Stimulated activated memory B cell treated with anti-CD40 and anti-IgM and Interleukin-4, amounts not matched to agents 10 μg/mL and 1 μg/mL and 100 μg/mL, for 72 hours (primary cell): Measurements from ENCODE around the gene AIG1.

Source experiments
- ATAC-seq: fragments of 150-1000 bp; cut with Tn5 transposase; 2 replicates; pipeline ENCODE4 v1.10.0; 2021
- H3K27ac Mint-ChIP-seq: one replicate; pipeline ENCODE4 v1.8.0; 2022; ENCODE audit warnings: mild to moderate bottlenecking, mixed read lengths
- H3K27me3 Mint-ChIP-seq: one replicate; pipeline ENCODE4 v1.8.0; 2022; ENCODE audit warnings: mixed read lengths
- H3K36me3 Mint-ChIP-seq: one replicate; pipeline ENCODE4 v1.8.0; 2022; ENCODE audit warnings: mixed read lengths
- H3K4me1 Mint-ChIP-seq: one replicate; pipeline ENCODE4 v1.8.0; 2022; ENCODE audit warnings: mixed read lengths
- H3K4me3 Mint-ChIP-seq: one replicate; pipeline ENCODE4 v1.8.0; 2022; ENCODE audit warnings: mild to moderate bottlenecking, moderate library complexity, mixed read lengths
- H3K9me3 Mint-ChIP-seq: one replicate; pipeline ENCODE4 v1.8.0; 2022; ENCODE audit warnings: mixed read lengths

AIG1 gene

DNA sequence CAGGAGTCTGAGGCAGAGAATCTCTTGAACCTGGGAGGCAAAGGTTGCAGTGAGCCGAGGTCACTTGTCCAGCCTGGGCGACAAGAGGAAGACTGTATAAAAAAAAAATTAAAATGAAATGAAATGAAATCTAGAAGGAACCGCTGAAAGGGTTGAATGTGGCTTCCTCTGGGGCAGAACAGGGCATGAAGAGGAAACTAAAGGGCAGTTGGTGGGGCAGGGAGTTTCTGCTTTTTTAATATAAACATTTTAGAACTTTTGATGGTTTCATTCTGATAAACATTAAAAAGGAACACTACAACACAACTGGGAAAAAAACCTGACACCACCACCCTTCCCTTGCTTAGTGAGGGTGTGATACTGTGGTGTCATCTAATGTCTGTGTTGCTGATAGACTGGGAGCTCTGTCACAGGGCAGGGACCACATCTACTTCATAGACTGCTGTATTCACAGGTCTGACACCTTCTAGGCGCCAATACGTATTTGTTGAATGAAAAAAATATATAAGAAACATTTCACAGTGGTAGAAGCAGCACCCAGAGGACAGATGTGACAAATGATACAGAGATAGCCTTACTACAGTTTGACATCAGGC is 260.9 kb downstream of the AIG1 start:
- Mint-ChIP-seq H3K9me3 (peaks cover 14% of the 10 kb centered on the region), H3K36me3 (no peaks in the 10 kb centered on the region), H3K27ac (no peak overlapping the region), H3K27me3 (no peaks in the 10 kb centered on the region), H3K4me3 (no peak overlapping the region), H3K4me1 (no peaks in the 10 kb centered on the region)
- ATAC-seq, result no peak

DNA sequence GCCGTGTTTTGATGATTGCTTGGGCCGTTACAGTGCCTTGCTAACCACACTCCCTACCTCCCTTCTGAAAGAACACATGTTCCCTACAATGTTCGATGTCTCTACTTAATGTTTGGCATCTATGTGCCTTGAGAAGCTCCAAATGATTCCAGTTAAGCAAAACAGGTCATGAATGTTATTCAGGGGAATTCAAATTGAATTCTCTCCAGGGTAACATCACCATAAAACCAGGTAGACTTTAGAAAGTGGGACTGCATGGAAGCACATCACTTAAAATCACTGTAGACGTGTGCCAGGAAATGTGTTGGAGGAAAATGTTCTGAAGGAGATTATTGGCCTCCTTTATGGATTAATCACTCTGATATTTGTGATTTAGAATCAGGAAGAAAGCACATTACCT is 261.7 kb downstream of the AIG1 start:
- no peaks in the 10 kb centered on the region for H3K36me3 Mint-ChIP-seq
- peaks cover 11% of the 10 kb centered on the region for H3K9me3 Mint-ChIP-seq
- no peak overlapping the region for H3K27ac Mint-ChIP-seq
- no peak overlapping the region for H3K4me3 Mint-ChIP-seq
- H3K27me3 Mint-ChIP-seq, result no peaks in the 10 kb centered on the region
- H3K4me1 Mint-ChIP-seq, result no peaks in the 10 kb centered on the region
- ATAC-seq, result no peak

DNA sequence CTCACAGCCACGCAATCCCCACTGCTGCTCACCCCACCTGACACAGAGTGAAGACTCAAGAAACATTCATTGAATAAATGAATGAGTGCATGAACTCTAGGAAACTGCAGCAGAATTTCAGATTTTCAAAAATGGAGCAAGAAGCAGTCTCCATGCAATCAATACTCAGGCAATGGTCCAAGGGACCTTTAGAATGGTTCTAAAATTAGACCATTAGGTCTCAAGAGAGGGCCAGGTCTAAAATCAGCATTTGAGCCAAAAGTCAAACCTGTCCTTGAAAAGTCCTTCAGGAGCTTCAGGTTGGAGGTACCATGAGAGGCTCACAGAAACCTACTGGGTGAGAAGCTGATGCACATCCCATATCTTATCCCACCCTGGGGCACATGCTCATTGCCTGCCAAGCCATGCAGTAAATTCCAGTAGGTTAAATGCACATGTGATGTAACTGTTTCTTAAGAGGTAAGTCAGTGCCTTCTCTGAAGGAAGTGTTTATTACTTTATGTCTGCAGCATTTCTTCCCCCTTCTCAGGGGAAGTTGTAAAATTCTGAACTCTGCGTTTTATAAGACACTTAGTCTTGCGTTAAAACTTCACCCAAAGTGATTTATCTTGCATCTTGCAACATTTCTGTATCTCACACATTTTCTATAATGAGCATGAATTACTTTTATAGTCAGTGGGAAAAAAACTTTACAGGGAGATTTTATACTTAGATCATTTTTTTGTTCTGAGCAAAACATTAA is 263.2 kb downstream of the AIG1 start:
- no peak for ATAC-seq
- no peak overlapping the region for H3K27ac Mint-ChIP-seq
- H3K9me3 Mint-ChIP-seq, result peaks cover 5% of the 10 kb centered on the region
- H3K27me3 Mint-ChIP-seq, result no peaks in the 10 kb centered on the region
- no peak overlapping the region for H3K4me3 Mint-ChIP-seq
- no peaks in the 10 kb centered on the region for H3K4me1 Mint-ChIP-seq
- no peaks in the 10 kb centered on the region for H3K36me3 Mint-ChIP-seq

DNA sequence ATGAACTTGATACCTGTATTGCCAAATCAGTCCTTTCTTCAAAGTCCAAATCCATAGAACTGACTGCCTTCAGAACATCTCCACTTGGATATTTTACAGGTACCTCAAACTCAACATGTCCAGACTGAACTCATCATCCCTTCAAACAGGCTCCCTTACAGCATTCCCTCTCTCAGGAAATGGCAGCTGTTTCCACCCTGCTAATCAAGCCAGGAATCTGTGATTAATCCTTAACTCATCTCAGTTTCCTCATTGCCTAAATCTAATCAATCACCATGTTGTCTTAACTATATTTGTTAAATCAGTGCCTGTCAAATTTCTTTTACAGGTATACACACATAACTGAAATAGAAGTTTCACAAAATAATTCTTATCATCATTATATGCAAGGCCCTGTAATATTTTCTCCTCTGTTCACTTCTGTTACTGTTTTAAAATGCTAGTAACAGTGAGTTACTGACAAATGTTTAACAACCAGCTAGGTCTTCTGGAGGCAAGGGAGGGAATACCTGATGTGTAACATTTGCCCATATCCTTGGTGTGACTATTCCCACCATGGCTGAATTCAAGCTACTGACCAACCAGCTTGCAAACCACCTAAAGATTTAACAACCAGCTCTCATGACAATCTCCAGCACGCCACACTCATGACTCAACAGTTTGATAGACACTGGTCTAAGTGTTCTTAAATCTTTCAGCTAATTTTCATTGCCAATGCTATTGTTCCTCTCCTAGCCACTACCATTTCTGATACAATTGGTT is 264.9 kb downstream of the AIG1 start:
- Mint-ChIP-seq H3K4me3 (no peak overlapping the region), H3K36me3 (no peaks in the 10 kb centered on the region), H3K9me3 (no peaks in the 10 kb centered on the region), H3K27me3 (no peaks in the 10 kb centered on the region), H3K4me1 (no peaks in the 10 kb centered on the region), H3K27ac (no peak overlapping the region)
- ATAC-seq, result no peak

DNA sequence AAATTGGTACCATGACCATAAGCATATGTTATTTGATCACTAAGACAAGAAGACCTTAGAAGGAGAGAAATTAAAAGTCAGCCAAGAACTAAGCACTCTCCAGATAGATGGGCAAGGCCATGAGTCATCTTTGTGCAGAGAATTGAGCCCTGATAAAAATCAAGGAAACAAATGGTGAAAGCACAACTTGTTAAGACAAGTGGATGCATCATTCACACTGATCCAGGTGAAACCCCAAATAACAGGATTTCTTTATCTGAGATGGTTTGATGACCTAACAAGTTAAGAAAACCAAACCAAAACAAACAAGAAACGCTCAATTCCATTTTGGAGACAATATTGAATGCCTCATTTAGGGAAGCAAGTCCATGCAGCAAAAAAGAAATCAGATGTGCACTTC is 268.2 kb downstream of the AIG1 start:
- H3K9me3 Mint-ChIP-seq, result peaks cover 3% of the 10 kb centered on the region
- no peaks in the 10 kb centered on the region for H3K4me1 Mint-ChIP-seq
- no peaks in the 10 kb centered on the region for H3K27me3 Mint-ChIP-seq
- no peaks in the 10 kb centered on the region for H3K36me3 Mint-ChIP-seq
- no peak for ATAC-seq
- no peak overlapping the region for H3K4me3 Mint-ChIP-seq
- H3K27ac Mint-ChIP-seq, result no peak overlapping the region

DNA sequence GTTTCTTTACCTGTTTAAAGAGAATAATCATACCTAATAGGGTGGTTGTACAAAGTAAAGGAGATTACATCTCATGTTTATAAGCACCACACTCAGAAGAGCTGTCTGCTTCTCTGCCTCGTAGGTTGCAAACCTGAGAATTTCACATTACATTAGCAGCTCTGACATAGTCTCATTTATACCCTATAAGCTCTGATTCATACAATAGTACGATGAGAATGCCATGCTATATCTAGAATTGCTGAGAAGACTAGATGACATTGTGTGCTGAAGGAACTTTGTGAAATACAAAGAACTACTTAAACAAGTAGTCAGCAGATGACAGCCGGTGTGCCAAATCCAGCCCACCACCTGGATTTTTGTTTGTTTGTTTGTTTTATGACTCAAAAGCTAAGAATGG is 268.6 kb downstream of the AIG1 start:
- no peak for ATAC-seq
- Mint-ChIP-seq H3K9me3 (peaks cover 3% of the 10 kb centered on the region), H3K36me3 (no peaks in the 10 kb centered on the region), H3K27ac (no peak overlapping the region), H3K27me3 (no peaks in the 10 kb centered on the region), H3K4me1 (no peaks in the 10 kb centered on the region), H3K4me3 (no peak overlapping the region)

DNA sequence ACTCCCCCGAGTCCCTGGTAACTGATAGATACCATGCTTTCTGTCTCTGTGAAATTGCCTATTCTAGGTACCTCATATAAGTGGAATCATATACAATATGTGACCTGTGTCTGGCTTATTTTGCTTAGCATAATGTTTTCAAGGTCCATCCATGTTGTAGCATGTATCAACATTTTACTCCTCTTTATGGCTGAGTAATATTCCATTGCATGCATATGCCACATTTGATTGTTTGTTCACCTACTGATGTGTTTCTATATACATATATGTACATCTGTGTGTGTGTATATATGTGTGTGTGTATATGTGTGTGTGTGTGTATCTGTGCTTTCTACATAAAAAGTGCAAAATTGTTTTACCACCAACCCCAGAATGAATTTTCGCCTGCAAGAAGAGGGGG is 270.7 kb downstream of the AIG1 start:
- H3K4me1 Mint-ChIP-seq, result no peaks in the 10 kb centered on the region
- H3K9me3 Mint-ChIP-seq, result peaks cover 3% of the 10 kb centered on the region
- H3K27me3 Mint-ChIP-seq, result no peaks in the 10 kb centered on the region
- H3K36me3 Mint-ChIP-seq, result no peaks in the 10 kb centered on the region
- no peak overlapping the region for H3K27ac Mint-ChIP-seq
- ATAC-seq, result no peak
- no peak overlapping the region for H3K4me3 Mint-ChIP-seq

DNA sequence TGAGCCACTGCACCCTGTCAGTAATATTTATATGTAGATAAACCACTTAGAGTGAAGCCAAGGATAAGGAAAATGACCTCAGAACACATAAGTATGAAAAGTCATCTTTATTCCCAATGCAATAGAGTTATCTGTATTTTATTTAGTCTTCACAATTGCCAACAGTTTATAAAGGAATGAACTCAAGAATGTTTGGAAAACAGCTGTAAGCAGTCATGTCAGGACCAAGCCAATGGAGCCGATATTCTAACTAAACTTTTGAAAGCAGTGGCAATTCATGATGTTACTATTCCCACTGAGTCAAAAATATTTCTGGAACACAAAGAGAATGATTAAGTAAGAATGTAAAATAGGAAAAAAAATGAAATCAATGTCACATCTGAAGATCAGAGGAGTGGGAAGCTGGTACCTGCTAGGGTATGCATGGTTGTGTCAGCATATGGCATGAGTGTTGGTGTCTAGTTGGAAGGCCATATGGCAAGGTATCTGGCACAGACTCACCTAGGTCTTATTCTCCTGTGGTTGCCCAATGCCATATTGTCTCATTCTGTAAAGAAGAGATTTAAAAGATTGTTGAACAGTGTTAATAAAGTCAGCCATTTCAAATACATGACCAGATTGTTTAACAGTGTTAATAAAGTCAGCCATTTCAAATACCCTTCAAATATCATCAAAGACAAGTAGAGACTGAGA is 271.6 kb downstream of the AIG1 start:
- no peaks in the 10 kb centered on the region for H3K36me3 Mint-ChIP-seq
- no peak for ATAC-seq
- H3K27me3 Mint-ChIP-seq, result no peaks in the 10 kb centered on the region
- H3K4me3 Mint-ChIP-seq, result no peak overlapping the region
- peaks cover 3% of the 10 kb centered on the region for H3K9me3 Mint-ChIP-seq
- no peak overlapping the region for H3K27ac Mint-ChIP-seq
- no peaks in the 10 kb centered on the region for H3K4me1 Mint-ChIP-seq

DNA sequence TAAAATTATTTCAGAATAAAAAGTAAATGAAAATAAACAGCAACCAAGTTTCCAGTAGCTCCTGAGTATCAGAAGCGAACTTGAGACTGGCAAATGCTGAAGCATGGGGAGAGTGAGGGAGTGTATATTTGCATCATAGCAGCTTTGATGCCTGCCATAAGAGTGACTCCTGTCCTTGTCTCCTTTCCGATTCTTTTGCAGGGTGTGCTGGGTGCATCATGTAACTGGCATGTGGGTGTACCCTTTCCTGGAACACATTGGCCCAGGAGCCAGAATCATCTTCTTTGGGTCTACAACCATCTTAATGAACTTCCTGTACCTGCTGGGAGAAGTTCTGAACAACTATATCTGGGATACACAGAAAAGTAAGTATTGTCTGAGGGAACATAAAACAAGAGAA is 272.4 kb downstream of the AIG1 start:
- Mint-ChIP-seq H3K27ac (no peak overlapping the region), H3K9me3 (peaks cover 3% of the 10 kb centered on the region), H3K36me3 (no peaks in the 10 kb centered on the region), H3K4me3 (no peak overlapping the region), H3K4me1 (no peaks in the 10 kb centered on the region), H3K27me3 (no peaks in the 10 kb centered on the region)
- no peak for ATAC-seq

DNA sequence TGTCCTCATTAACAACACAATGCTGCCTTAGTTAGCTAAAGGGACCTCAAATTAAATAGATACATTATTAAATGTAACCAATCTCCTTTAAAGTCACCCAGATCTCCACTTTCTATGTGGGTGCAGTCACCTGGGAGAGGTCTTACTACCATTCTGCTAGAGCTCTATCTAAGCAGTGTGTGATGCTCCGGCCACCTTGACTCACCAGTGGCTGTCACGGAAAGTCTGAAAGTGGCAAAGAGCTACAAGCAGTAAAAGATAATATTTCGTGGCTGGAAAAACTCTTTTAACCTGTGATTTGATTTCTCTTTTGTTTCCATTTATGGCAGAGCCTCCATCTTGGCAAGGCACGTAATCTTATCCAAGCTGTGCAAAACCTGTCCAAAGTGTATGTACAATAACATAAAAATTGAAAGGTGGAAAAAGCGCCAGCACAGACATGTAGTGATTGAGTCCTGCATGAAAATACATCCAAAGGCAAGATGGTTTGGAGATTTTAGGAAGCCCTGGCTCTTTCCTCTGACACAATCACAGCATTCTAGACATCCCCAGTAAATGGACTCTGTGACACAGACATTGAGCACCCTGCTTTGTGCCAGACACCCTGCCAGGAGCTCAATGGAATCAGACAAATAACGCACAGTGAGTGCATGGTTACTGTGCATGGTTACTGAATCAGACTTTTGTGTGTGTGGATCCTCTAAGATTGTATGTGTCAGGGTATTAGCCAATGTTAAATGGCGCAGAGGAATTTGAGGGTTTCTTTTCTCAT is 273.2 kb downstream of the AIG1 start:
- Mint-ChIP-seq H3K9me3 (peaks cover 3% of the 10 kb centered on the region), H3K27me3 (no peaks in the 10 kb centered on the region), H3K4me3 (no peak overlapping the region), H3K36me3 (no peaks in the 10 kb centered on the region), H3K4me1 (no peaks in the 10 kb centered on the region), H3K27ac (no peak overlapping the region)
- ATAC-seq, result no peak

DNA sequence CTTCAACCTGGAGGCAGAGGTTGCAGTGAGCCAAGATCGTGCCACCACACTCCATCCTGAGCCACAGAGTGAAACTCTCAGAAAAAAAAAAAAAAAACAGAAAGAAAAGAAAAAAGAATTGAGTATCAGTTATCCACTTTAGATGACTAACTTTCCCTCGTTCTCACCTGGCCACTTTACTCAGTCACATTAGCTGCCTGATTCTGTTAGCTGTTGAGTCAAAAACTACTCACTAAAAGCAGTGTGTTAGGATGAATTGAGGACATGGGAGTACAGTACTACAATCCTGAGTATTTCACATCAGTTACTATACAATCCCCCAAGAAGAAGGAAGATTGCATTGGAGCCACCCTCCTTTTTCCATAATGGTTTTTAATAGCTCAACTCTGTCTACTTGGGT is 275.2 kb downstream of the AIG1 start:
- H3K27me3 Mint-ChIP-seq, result no peaks in the 10 kb centered on the region
- no peak overlapping the region for H3K27ac Mint-ChIP-seq
- no peak for ATAC-seq
- peaks cover 3% of the 10 kb centered on the region for H3K9me3 Mint-ChIP-seq
- H3K36me3 Mint-ChIP-seq, result peaks cover 2% of the 10 kb centered on the region
- no peak overlapping the region for H3K4me3 Mint-ChIP-seq
- no peaks in the 10 kb centered on the region for H3K4me1 Mint-ChIP-seq

DNA sequence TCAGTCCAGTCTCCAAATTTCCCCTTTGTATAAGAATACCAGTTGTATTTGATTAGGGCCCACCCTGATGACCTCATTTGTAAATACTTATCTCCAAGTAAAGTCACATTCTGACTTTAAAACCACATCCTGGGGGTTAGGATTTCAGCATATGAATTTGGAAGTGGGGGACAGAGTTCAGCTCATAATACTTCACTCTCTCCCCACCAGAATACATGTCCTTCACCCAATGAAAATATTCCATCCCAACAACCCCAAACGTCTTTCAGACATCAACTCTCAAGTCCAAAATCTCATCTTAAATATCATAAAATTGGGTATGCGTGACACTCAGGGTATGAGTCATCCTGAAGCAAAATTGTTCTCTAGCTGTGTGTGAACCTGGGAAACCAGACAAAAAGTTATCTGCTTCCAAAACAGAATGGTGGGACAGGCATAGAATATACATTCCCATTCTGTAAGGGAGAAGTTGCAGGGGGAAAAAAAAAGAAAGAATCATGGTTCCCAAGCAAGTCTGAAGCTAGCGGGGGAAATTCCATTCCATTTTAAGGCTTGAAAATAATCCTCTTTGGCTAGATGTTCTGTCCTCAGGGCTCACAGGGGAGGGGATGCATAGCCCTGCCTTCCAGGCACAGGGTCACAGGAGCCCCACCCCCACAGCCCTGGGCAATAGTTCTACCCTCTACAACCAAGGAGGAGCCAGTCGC is 275.9 kb downstream of the AIG1 start:
- peaks cover 5% of the 10 kb centered on the region for H3K36me3 Mint-ChIP-seq
- no peak for ATAC-seq
- no peaks in the 10 kb centered on the region for H3K9me3 Mint-ChIP-seq
- no peak overlapping the region for H3K27ac Mint-ChIP-seq
- H3K27me3 Mint-ChIP-seq, result no peaks in the 10 kb centered on the region
- no peak overlapping the region for H3K4me3 Mint-ChIP-seq
- H3K4me1 Mint-ChIP-seq, result no peaks in the 10 kb centered on the region

DNA sequence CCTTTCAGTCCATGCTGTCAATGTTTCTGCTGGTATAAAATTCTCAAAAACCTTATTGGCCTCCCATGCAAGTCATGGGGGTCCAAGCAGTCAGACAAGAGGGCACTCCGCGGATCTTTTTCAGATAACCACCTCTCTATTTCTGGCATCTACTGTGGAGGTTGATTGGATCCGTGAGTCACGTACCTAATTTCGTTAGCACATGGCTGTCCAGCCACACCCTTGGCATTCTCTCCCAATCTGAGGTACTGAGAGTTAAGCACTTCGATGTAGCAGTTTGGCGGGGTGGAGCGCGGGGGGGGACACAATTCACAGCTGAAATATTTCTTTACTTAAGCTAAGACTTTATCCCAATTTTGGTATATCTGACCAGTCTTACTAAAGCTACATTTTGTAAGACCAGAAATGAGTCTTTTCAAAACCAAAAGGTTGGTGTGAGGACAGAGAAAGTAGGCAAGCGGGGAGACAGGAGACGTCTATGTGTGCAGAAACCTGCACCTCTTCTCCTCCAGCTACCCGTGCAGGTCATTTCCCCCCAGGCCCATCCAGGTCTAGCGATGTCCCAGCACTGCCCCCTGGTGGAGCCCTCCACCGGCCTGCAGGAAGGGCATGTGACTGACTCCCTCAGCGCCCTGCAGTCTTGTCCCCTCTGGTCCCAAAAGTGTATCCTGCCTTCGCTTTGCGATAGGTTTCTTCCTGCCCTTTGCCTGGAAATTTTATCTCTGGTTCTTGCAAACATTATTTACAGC is 276.7 kb downstream of the AIG1 start:
- Mint-ChIP-seq H3K27me3 (no peaks in the 10 kb centered on the region), H3K4me1 (no peaks in the 10 kb centered on the region), H3K4me3 (no peak overlapping the region), H3K9me3 (no peaks in the 10 kb centered on the region), H3K27ac (no peak overlapping the region), H3K36me3 (peaks cover 5% of the 10 kb centered on the region)
- peak; percentile 56 for ATAC-seq

DNA sequence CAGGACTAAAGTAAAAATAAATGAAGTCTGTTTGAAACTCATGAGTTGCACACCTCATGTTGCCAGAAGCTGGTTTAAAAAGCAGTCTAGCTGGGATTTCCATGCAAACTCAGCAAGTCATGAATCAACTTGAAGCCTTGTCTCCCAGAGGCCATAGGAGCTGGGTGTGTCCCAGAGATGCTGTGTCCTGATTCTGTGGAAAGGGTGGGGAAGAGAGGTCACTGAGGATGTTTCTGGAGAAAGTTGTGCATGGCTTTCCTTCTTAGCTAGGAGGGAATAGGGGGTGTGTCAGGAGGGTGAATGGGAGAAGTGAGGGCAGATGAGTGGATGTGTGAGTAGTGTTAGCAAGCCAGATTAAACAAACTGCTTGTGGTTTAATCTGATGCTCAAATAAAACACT is 278.5 kb downstream of the AIG1 start:
- Mint-ChIP-seq H3K9me3 (no peaks in the 10 kb centered on the region), H3K27me3 (no peaks in the 10 kb centered on the region), H3K27ac (no peak overlapping the region), H3K4me3 (no peak overlapping the region), H3K36me3 (peaks cover 5% of the 10 kb centered on the region), H3K4me1 (no peaks in the 10 kb centered on the region)
- ATAC-seq, result no peak
